ENCODE measurements around the gene RFC4.

DNA sequence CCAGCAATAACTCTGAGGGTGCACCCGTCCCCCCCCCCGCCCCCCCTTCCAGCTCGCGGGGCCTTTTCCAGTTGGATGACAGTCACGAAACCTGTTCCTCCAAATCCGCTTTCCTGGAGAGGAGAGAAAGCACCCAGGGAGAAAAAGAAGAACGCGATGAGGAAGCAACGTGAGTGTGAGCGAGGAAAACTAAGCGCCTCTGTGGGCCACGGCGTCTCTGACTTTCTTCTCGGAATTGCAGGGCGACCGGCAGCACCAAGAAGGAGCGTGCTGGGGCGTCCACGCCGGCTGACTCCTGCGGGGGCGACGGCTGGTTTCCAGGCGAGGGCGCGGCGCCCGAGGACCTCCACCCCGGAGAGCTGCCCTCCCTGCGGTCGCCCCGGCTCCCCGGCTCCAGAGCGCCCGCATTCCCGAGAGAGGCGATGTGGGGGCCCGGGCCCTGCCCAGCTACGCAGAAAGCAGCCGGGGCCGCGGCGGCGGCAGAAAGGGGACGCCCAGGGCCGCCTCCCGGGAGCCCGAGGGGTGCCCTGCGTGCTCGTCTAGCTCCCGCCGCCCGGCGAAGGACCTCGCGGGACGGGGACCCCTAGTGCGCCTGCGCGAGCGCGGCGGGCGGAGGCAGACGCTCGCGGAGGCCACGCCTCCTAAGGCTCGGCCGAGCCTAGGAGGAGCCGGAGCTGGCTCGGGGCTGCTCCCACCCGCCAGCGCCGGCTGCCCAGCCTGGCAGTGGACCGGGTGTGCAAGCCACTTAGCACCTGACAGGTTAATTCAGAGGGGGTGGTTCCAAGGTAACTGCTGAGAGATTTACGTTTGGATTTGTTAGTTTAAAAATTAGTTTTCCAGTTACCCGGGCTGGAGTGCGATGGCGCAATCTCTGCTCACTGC is 20.9 kb upstream of the RFC4 start:
- TF ChIP-seq, protein P1, sequence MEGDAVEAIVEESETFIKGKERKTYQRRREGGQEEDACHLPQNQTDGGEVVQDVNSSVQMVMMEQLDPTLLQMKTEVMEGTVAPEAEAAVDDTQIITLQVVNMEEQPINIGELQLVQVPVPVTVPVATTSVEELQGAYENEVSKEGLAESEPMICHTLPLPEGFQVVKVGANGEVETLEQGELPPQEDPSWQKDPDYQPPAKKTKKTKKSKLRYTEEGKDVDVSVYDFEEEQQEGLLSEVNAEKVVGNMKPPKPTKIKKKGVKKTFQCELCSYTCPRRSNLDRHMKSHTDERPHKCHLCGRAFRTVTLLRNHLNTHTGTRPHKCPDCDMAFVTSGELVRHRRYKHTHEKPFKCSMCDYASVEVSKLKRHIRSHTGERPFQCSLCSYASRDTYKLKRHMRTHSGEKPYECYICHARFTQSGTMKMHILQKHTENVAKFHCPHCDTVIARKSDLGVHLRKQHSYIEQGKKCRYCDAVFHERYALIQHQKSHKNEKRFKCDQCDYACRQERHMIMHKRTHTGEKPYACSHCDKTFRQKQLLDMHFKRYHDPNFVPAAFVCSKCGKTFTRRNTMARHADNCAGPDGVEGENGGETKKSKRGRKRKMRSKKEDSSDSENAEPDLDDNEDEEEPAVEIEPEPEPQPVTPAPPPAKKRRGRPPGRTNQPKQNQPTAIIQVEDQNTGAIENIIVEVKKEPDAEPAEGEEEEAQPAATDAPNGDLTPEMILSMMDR (IDR thresholded peaks at IDR 0.05) = no peak
- peak; percentile 29 to 81 (median 49) for TF ChIP-seq POLR2AphosphoS5 (IDR thresholded peaks at IDR 0.05)

All from stomach (tissue), 4 donors.